ENCODE measurements around the gene GBP7. TPM values are rescaled to one million over a fixed set of nuclear protein-coding genes. Genes with fewer than 3 reads are reported as not detected.
A peak's percentile ranks its signal among the peaks of the same experiment; 100 is the strongest.

GBP7 gene
- total and polyA plus RNA-seq, 7 experiments from 2014 or later, result 0.13 to 0.19 TPM; not detected in 5

GRCh38 chr1:89121641-89122040, 54.2 kb downstream of the GBP7 start:
- H3K4me3 Mint-ChIP-seq, result peak overlapping the region in 6 of 10 donors; percentile 0 to 98 (median 67)
- H3K27me3 Mint-ChIP-seq, result no peaks in the 10 kb centered on the region
- peak overlapping the region in 6 of 9 donors; percentile 11 to 97 (median 50) for H3K27ac Mint-ChIP-seq
- no peaks in the 10 kb centered on the region for H3K9me3 ChIP-seq (ENCODE audit: control insufficient read depth in 2 of 3, low read length in 3 of 3)
- no peaks in the 10 kb centered on the region for H3K9me3 Mint-ChIP-seq
- ChIA-PET CTCF (no interaction called here), POLR2A (interaction anchor here (1.0 kb wide), 1 partner anchor 22 kb away, joined by 3 read pairs; no protein-coding TSS in a partner anchor)
- H3K27ac ChIP-seq (ENCODE audit: low read depth, low read length), result no peak overlapping the region
- peaks cover 19 to 49% (median 40%) of the 10 kb centered on the region in 7 donors for H3K4me1 Mint-ChIP-seq
- H3K36me3 Mint-ChIP-seq, result peaks cover 0 to 38% (median 16%) of the 10 kb centered on the region in 5 donors
- H3K4me1 ChIP-seq (ENCODE audit: control insufficient read depth in 2 of 2, insufficient read depth in 2 of 2, low read length in 2 of 2), result peaks cover 17 to 21% of the 10 kb centered on the region in 2 donors
- DNase-seq (no peak), ATAC-seq (no peak)
- intact Hi-C loops (cut with micrococcal nuclease), result loop anchor here in 1 of 2 donors (5.0 kb wide), 1 partner anchor 59 kb away; no protein-coding TSS in a partner anchor
- peaks cover 18 to 39% (median 34%) of the 10 kb centered on the region in 3 experiments for H3K36me3 ChIP-seq (ENCODE audit: control insufficient read depth in 2 of 3, insufficient read depth in 3 of 3, low read length in 3 of 3)
- no peaks in the 10 kb centered on the region for H3K27me3 ChIP-seq (ENCODE audit: control insufficient read depth in 2 of 2, insufficient read depth in 2 of 2, low read length in 2 of 2)
- no peak overlapping the region for H3K4me3 ChIP-seq (ENCODE audit: low read length)

GRCh38 chr1:89114662-89115061, 61.1 kb downstream of the GBP7 start:
- Histone ChIP-seq H3K36me3 (ENCODE audit: control insufficient read depth in 2 of 3, insufficient read depth in 3 of 3, low read length in 3 of 3) (peaks cover 33 to 96% (median 71%) of the 10 kb centered on the region in 3 experiments), H3K4me3 (ENCODE audit: low read length) (no peak overlapping the region), H3K4me1 (ENCODE audit: control insufficient read depth in 2 of 2, insufficient read depth in 2 of 2, low read length in 2 of 2) (peaks cover 0 to 4% of the 10 kb centered on the region in 2 donors), H3K27ac (ENCODE audit: low read depth, low read length) (no peak overlapping the region), H3K27me3 (ENCODE audit: control insufficient read depth in 2 of 2, insufficient read depth in 2 of 2, low read length in 2 of 2) (no peaks in the 10 kb centered on the region), H3K9me3 (ENCODE audit: control insufficient read depth in 2 of 3, low read length in 3 of 3) (no peaks in the 10 kb centered on the region)
- ATAC-seq (no peak), DNase-seq (no peak)
- H3K9me3 Mint-ChIP-seq, result peaks cover 0 to 3% (median 0%) of the 10 kb centered on the region in 11 donors
- H3K27ac Mint-ChIP-seq, result peak overlapping the region in 4 of 9 donors; percentile 2 to 85 (median 58)
- peaks cover 13 to 43% (median 26%) of the 10 kb centered on the region in 7 donors for H3K4me1 Mint-ChIP-seq
- intact Hi-C loops (cut with micrococcal nuclease), result loop anchor here in 1 of 2 donors (10.0 kb wide), 1 partner anchor 150 kb away; no protein-coding TSS in a partner anchor
- POLR2A ChIA-PET, result interaction anchor here (1.1 kb wide), 1 partner anchor 13 kb away, joined by 4 read pairs; no protein-coding TSS in a partner anchor
- CTCF ChIA-PET, result no interaction called here
- peak overlapping the region in 1 of 10 donors; percentile 3 for H3K4me3 Mint-ChIP-seq
- peaks cover 33 to 67% (median 58%) of the 10 kb centered on the region in 5 donors for H3K36me3 Mint-ChIP-seq
- no peaks in the 10 kb centered on the region for H3K27me3 Mint-ChIP-seq

DNA sequence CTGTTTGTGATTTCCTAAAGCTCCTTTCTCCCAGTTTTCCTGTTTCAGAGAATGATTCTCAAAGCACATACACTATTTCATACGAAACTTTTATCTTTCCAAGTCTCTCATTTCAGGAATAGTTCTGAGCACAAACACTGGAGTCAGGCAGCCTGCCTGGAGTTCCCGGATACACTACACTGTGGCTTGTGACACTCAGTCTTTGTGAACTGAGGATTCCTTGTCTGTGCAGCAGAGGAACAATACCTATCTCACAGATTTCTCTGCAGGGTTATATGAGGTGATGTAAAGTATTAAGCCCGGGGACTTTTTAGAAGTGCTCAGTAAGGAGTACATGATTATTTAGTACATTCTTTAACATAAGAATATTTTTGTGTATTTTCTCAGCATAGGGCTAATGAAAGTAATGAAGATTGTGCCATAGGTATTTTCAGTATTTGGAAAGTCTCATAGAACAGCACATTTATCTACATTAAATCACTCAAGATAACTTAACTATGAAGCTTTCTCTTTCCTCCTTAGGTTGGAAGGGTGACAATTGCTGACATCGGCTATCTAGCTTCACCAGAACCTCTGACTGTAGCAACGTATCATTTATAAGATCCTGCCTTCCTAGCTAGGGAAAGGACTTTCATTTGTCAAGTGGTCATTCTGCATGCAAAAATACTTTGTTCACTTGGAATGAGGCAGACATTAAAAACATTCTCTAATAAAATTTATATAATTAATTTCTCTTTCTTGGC, 62.8 kb downstream of the GBP7 start:
- no peak overlapping the region for H3K4me3 ChIP-seq (ENCODE audit: low read length)
- Mint-ChIP-seq H3K9me3 (peaks cover 0 to 3% (median 0%) of the 10 kb centered on the region in 11 donors), H3K27me3 (no peaks in the 10 kb centered on the region), H3K36me3 (peaks cover 44 to 83% (median 73%) of the 10 kb centered on the region in 5 donors), H3K4me3 (no peak overlapping the region), H3K27ac (peak overlapping the region in 8 of 9 donors; percentile 52 to 83 (median 67)), H3K4me1 (peaks cover 13 to 47% (median 31%) of the 10 kb centered on the region in 7 donors)
- no peaks in the 10 kb centered on the region for H3K27me3 ChIP-seq (ENCODE audit: control insufficient read depth in 2 of 2, insufficient read depth in 2 of 2, low read length in 2 of 2)
- ChIA-PET POLR2A (interaction anchor here (0.7 to 1.4 kb wide), 2 partner anchors 14 to 269 kb away, joined by 4 to 7 read pairs; no protein-coding TSS in a partner anchor), CTCF (no interaction called here)
- intact Hi-C loops (cut with micrococcal nuclease), result loop anchor here (2.0 to 10.0 kb wide), 2 partner anchors 14 to 152 kb away; partner anchors contain the start of gene GBP2 (in 1 of the 2)
- ATAC-seq (no peak), DNase-seq (no peak)
- peaks cover 24 to 96% (median 69%) of the 10 kb centered on the region in 3 experiments for H3K36me3 ChIP-seq (ENCODE audit: control insufficient read depth in 2 of 3, insufficient read depth in 3 of 3, low read length in 3 of 3)
- no peaks in the 10 kb centered on the region for H3K4me1 ChIP-seq (ENCODE audit: control insufficient read depth in 2 of 2, insufficient read depth in 2 of 2, low read length in 2 of 2)
- no peak overlapping the region for H3K27ac ChIP-seq (ENCODE audit: low read depth, low read length)
- H3K9me3 ChIP-seq (ENCODE audit: control insufficient read depth in 2 of 3, low read length in 3 of 3), result no peaks in the 10 kb centered on the region

DNA sequence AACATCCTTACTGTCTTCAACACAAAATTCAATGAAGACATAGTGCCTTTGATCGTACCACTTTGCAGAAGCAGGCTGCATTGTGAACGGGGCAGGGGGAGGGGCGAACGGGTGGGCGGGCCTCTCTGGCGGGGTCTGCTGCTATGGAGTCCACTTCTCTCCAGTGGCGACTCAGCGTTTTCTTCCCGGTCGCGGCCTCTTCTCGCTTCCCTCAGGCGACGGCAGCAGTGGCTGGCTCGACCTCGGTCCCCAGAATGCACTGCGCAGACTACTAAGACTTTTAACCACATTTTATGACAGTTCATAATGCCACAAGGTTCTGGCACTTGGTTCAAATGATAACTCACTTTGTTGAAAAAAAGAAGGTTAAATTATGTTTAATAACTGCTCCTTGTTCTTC, 71.1 kb downstream of the GBP7 start:
- H3K27me3 Mint-ChIP-seq, result no peaks in the 10 kb centered on the region

GRCh38 chr1:89104147-89104546, 71.7 kb downstream of the GBP7 start:
- intact Hi-C loops (cut with micrococcal nuclease), result no loop called here
- DNase-seq, result no peak
- CTCF ChIA-PET, result no interaction called here
- H3K4me3 ChIP-seq (ENCODE audit: low read length), result no peak overlapping the region
- no peak for ATAC-seq
- H3K27ac Mint-ChIP-seq, result peak overlapping the region in 4 of 9 donors; percentile 14 to 71 (median 45)
- H3K36me3 ChIP-seq (ENCODE audit: control insufficient read depth in 2 of 3, insufficient read depth in 3 of 3, low read length in 3 of 3), result peaks cover 10 to 53% (median 28%) of the 10 kb centered on the region in 3 experiments
- H3K4me1 ChIP-seq (ENCODE audit: control insufficient read depth in 2 of 2, insufficient read depth in 2 of 2, low read length in 2 of 2), result no peaks in the 10 kb centered on the region
- peaks cover 26 to 67% (median 57%) of the 10 kb centered on the region in 5 donors for H3K36me3 Mint-ChIP-seq
- H3K4me1 Mint-ChIP-seq, result peaks cover 0 to 13% (median 9%) of the 10 kb centered on the region in 7 donors
- no peaks in the 10 kb centered on the region for H3K27me3 Mint-ChIP-seq
- H3K9me3 ChIP-seq (ENCODE audit: control insufficient read depth in 2 of 3, low read length in 3 of 3), result no peaks in the 10 kb centered on the region
- H3K9me3 Mint-ChIP-seq, result peaks cover 0 to 11% (median 3%) of the 10 kb centered on the region in 11 donors
- H3K27me3 ChIP-seq (ENCODE audit: control insufficient read depth in 2 of 2, insufficient read depth in 2 of 2, low read length in 2 of 2), result no peaks in the 10 kb centered on the region
- no peak overlapping the region for H3K27ac ChIP-seq (ENCODE audit: low read depth, low read length)
- POLR2A ChIA-PET, result no interaction called here
- H3K4me3 Mint-ChIP-seq, result no peak overlapping the region

More for the DNA sequence above, 71.1 kb downstream of the GBP7 start:
- Mint-ChIP-seq H3K36me3 (peaks cover 31 to 70% (median 63%) of the 10 kb centered on the region in 5 donors), H3K4me3 (no peak overlapping the region), H3K27ac (peak overlapping the region in 4 of 9 donors; percentile 17 to 71 (median 36)), H3K9me3 (peaks cover 0 to 11% (median 2%) of the 10 kb centered on the region in 11 donors), H3K4me1 (peaks cover 0 to 14% (median 9%) of the 10 kb centered on the region in 7 donors)
- no peak overlapping the region for H3K27ac ChIP-seq (ENCODE audit: low read depth, low read length)
- DNase-seq (no peak), ATAC-seq (no peak)
- intact Hi-C loops (cut with micrococcal nuclease), result no loop called here
- no peaks in the 10 kb centered on the region for H3K9me3 ChIP-seq (ENCODE audit: control insufficient read depth in 2 of 3, low read length in 3 of 3)
- H3K4me3 ChIP-seq (ENCODE audit: low read length), result no peak overlapping the region
- no peaks in the 10 kb centered on the region for H3K4me1 ChIP-seq (ENCODE audit: control insufficient read depth in 2 of 2, insufficient read depth in 2 of 2, low read length in 2 of 2)
- ChIA-PET CTCF (no interaction called here), POLR2A (no interaction called here)
- H3K27me3 ChIP-seq (ENCODE audit: control insufficient read depth in 2 of 2, insufficient read depth in 2 of 2, low read length in 2 of 2), result no peaks in the 10 kb centered on the region
- peaks cover 12 to 59% (median 34%) of the 10 kb centered on the region in 3 experiments for H3K36me3 ChIP-seq (ENCODE audit: control insufficient read depth in 2 of 3, insufficient read depth in 3 of 3, low read length in 3 of 3)

DNA sequence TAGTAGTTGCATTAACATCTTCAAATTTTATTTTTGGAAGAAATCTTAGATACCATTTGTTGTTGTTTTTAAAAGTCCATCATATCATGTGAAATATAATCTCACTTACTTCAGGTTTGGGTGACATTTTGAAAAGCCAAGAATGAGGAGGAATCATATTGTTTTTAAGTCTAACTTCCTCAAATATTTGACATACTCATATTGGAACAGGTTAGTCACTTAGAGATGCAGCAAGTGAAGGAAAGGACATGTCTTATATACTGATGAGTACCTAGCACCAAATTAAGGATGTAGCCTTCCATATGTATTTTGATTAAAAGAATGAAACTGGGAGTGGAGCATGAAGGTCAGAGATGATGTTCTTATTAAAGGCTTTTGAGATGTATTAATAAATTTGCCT, 73.8 kb downstream of the GBP7 start:
- H3K4me3 Mint-ChIP-seq, result no peak overlapping the region
- ATAC-seq, result no peak
- no peak for DNase-seq
- H3K4me3 ChIP-seq (ENCODE audit: low read length), result no peak overlapping the region
- H3K27ac ChIP-seq (ENCODE audit: low read depth, low read length), result no peak overlapping the region
- H3K27me3 Mint-ChIP-seq, result peaks cover 0 to 3% (median 0%) of the 10 kb centered on the region in 5 donors
- no peaks in the 10 kb centered on the region for H3K4me1 ChIP-seq (ENCODE audit: control insufficient read depth in 2 of 2, insufficient read depth in 2 of 2, low read length in 2 of 2)
- H3K9me3 Mint-ChIP-seq, result peaks cover 0 to 16% (median 6%) of the 10 kb centered on the region in 11 donors
- no peaks in the 10 kb centered on the region for H3K9me3 ChIP-seq (ENCODE audit: control insufficient read depth in 2 of 3, low read length in 3 of 3)
- peaks cover 20 to 50% (median 36%) of the 10 kb centered on the region in 5 donors for H3K36me3 Mint-ChIP-seq
- peaks cover 0 to 8% (median 0%) of the 10 kb centered on the region in 7 donors for H3K4me1 Mint-ChIP-seq
- H3K36me3 ChIP-seq (ENCODE audit: control insufficient read depth in 2 of 3, insufficient read depth in 3 of 3, low read length in 3 of 3), result peaks cover 10 to 32% (median 17%) of the 10 kb centered on the region in 3 experiments
- no peaks in the 10 kb centered on the region for H3K27me3 ChIP-seq (ENCODE audit: control insufficient read depth in 2 of 2, insufficient read depth in 2 of 2, low read length in 2 of 2)
- H3K27ac Mint-ChIP-seq, result no peak overlapping the region
- CTCF ChIA-PET, result no interaction called here
- POLR2A ChIA-PET, result no interaction called here
- intact Hi-C loops (cut with micrococcal nuclease), result no loop called here

Data from naive thymus-derived CD4-positive, alpha-beta T cell (primary cell).